ENCODE measurements around the gene NTM.

DNA sequence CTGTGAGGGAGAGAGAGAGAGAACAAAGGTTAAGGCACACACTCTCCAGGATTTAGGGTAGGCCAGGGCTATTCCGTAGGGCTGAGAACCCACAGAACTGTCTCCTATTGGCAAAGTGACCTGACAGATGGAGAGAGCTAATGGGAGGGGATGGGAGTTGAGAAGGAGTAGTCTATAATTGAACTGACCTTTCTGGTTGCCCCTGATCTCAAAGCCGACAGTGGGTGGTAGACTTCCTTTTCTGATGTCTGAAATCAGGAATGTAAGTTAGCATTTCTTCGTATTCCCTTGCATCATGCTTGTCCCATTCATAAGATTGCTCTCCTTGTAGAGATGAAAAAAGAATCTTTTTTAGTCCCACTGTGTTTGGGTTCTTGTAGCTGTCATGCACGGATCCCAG, 210.1 kb downstream of the NTM start:
- TF ChIP-seq, protein P1, sequence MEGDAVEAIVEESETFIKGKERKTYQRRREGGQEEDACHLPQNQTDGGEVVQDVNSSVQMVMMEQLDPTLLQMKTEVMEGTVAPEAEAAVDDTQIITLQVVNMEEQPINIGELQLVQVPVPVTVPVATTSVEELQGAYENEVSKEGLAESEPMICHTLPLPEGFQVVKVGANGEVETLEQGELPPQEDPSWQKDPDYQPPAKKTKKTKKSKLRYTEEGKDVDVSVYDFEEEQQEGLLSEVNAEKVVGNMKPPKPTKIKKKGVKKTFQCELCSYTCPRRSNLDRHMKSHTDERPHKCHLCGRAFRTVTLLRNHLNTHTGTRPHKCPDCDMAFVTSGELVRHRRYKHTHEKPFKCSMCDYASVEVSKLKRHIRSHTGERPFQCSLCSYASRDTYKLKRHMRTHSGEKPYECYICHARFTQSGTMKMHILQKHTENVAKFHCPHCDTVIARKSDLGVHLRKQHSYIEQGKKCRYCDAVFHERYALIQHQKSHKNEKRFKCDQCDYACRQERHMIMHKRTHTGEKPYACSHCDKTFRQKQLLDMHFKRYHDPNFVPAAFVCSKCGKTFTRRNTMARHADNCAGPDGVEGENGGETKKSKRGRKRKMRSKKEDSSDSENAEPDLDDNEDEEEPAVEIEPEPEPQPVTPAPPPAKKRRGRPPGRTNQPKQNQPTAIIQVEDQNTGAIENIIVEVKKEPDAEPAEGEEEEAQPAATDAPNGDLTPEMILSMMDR (conservative IDR thresholded peaks at IDR 0.05 in 1 of 2, IDR thresholded peaks at IDR 0.05 in 1 of 2; ENCODE audit: low read depth in 1 of 2, low read length in 2 of 2), result no peak
- TF ChIP-seq EZH2 (IDR thresholded peaks at IDR 0.05; ENCODE audit: low read length, missing control alignments), result no peak
